Choroid plexus epithelial cell (primary cell): ENCODE data around the gene NAPSA.
"Not testable (repeated sequence)": the region's sequence is repeated elsewhere in the genome, so short reads cannot be mapped to it uniquely, and the experiment has no call there.

Experiments used
- DNase-seq: peaks from one replicate; pipeline ENCODE4 v3.0.0-alpha.2; 2010; ENCODE audit warnings: low read depth
- H3K4me3 ChIP-seq: 2 replicates; pipeline ENCODE4 v1.5.1; 2011; ENCODE audit warnings: low read depth, mild to moderate bottlenecking, control low read depth, low read length, moderate library complexity
- TF ChIP-seq, protein P1 (sequence below): conservative IDR thresholded peaks from 2 replicates; pipeline ENCODE4 v1.5.1; 2011; ENCODE audit warnings: low read depth, mild to moderate bottlenecking, control low read depth, inconsistent platforms, low read length, moderate library complexity

The NAPSA gene

DNA sequence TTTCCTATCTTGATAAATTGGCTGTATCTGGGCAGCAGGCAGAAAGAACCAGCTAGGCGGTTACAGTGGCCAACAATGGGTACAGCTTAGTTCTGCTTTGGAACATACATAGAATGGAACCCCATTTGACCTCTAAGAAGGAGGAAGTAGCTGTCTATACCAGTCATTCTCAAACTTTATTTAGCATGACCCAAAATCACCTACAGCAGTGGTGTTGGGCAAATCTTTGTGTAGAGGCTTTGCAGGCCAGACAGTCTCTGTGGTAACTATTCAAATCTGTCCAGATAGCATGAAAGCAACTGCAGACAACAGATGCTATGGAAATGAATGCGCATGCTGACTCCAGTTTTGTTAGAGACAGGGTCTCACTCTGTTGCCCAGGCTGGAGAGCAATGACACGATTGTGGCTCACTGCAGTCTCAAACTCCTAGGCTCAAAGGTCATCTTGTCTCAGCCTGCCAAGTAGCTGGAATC lies 24.3 kb downstream of the NAPSA start:
- TF ChIP-seq, protein P1, sequence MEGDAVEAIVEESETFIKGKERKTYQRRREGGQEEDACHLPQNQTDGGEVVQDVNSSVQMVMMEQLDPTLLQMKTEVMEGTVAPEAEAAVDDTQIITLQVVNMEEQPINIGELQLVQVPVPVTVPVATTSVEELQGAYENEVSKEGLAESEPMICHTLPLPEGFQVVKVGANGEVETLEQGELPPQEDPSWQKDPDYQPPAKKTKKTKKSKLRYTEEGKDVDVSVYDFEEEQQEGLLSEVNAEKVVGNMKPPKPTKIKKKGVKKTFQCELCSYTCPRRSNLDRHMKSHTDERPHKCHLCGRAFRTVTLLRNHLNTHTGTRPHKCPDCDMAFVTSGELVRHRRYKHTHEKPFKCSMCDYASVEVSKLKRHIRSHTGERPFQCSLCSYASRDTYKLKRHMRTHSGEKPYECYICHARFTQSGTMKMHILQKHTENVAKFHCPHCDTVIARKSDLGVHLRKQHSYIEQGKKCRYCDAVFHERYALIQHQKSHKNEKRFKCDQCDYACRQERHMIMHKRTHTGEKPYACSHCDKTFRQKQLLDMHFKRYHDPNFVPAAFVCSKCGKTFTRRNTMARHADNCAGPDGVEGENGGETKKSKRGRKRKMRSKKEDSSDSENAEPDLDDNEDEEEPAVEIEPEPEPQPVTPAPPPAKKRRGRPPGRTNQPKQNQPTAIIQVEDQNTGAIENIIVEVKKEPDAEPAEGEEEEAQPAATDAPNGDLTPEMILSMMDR, result no peak
- DNase-seq, result no peak
- H3K4me3 ChIP-seq, result no peak overlapping the region

DNA sequence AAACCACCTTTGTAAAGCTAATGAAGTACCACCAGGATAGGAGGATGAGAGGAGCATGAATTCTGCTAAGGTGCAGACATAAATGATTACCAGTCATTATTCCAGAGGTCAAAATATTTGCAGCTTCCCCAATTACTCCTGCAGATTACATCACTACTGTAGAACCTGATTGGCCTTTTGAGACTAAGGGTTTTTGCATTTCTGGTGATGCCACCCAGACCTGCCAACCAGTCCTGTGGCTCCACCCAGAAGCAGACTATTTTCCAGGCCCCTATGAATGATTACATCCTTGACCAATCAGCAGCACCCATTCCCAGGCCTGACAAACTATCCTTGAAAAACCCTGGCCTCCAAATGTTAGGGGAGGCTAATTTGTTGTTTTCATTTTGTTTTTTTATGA lies 25.1 kb downstream of the NAPSA start:
- H3K4me3 ChIP-seq, result no peak overlapping the region
- DNase-seq, result no peak
- TF ChIP-seq, protein P1, result no peak

DNA sequence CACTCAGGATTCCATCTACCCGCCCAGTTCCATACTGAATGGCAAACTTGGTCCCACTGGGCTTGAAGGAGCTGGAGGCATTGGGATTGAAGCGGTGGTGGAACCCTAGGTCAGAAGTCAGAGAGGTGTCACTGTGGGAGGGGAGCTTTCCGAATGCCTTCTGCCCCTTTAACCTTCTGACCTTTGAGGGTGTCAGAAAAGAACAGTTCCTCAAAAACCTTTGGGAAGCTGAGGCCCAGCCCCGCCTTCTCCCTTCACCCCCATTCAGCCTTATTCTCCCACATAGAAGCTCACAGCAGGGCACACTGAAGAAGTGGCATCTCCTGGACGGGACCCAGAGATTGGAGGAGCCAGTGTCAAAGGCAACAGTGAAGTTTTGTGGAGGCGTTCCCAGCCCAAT lies 28.4 kb downstream of the NAPSA start:
- H3K4me3 ChIP-seq, DNase-seq: not testable (repeated sequence)

DNA sequence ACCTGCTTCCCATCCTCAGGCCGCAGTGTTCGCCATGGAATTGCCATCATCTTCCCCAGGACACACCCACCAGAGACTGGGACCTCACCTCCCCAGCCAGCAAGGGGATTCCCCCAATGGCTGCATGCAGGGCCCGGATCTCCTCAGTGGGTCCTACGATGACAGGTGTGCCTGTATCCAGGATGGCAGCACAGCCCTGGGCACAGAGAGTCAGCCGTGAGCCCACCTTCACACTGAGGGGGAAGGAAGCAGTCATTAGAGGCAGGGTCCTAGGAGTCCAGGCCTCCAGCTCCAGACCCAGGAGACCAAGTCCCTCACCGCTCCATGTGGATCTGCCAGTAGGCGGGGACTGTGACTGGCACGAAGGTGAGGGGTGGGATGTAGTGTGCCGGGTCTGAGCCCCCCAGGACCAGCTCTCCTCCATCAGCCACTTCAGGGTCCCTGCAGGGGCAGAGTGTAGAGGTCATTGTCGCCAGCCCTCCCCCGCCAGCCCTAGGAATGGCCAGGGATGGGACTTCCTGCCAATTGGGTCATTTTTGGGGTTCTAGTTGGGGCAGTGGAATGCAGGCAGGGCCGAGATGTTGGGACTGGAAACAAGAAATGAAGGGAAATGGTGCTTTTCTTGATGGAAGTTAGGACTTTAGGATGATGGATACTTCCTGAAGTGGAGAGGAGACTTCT lies 30.6 kb downstream of the NAPSA start:
- H3K4me3 ChIP-seq, result no peak overlapping the region
- DNase-seq, result no peak
- TF ChIP-seq, protein P1, result no peak

DNA sequence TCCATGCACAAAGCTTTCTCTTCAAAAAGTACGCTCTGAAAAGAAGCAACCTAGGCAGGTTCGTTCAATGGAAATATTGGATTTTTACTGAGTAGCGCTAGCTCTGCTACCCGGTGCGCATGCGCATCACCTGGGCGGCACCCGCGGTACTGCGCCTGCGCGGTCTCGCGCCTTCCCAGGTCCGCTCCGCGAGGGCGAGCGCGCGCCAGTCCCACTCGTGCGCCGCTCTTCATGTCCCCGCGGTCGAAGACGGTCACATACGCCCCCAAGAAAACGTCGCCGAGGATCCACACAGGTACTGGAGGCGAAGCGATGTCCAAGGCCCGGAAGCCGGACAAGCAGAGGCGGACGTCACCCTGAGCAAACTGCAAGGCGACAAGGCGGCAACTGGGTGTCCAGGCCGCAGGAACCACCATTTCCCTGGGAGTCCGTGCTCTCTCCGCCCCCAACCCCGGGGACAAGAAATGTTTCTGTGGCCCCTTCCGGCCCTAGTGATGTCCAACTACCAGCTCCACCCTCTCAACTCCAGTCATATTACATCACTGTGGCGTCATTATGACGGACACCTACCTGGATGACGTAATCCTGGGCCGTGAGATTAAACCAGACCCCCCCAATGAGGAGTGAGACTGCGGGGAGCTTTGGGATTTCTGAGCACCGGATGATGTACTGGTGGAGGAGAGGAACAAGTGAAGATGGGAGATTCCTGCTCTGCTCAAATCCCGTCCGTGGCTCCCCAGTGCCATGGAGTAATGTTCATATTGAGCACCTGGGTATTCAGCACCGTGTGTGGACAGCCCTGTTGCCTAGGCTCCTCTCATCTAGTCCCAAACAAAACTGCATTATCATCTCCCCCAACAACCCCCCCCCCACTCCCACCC lies 31.5 kb downstream of the NAPSA start:
- DNase-seq, result no peak
- TF ChIP-seq, protein P1, result no peak
- H3K4me3 ChIP-seq, result peak overlapping the region; percentile 54

DNA sequence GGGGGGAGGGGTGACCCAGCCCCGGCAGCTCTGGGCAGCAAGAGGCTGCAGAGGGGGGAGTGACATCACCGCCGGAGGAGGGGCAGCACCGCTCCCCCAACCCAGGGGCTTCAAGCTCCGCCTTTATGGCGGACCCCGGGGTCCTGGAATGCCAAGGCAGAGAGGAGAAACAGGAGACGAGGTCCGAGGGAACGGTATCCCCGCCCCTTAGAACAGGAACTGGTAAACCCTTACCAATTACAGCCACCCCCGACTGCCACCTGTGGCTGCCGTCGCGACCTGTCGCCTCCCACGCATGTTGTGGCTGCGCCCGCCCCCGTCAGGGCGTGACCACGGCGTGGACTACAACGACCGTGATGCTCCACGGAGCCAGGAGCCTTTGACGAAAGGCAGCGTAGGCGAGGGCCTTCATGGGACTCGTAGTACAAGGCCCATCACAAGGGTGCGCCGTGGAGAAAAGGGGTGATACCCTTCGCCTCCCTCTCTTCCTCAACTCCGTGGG lies 32.2 kb downstream of the NAPSA start:
- DNase-seq, result peak; percentile 82
- H3K4me3 ChIP-seq, result peak overlapping the region; percentile 54
- TF ChIP-seq, protein P1, result peak; percentile 19

DNA sequence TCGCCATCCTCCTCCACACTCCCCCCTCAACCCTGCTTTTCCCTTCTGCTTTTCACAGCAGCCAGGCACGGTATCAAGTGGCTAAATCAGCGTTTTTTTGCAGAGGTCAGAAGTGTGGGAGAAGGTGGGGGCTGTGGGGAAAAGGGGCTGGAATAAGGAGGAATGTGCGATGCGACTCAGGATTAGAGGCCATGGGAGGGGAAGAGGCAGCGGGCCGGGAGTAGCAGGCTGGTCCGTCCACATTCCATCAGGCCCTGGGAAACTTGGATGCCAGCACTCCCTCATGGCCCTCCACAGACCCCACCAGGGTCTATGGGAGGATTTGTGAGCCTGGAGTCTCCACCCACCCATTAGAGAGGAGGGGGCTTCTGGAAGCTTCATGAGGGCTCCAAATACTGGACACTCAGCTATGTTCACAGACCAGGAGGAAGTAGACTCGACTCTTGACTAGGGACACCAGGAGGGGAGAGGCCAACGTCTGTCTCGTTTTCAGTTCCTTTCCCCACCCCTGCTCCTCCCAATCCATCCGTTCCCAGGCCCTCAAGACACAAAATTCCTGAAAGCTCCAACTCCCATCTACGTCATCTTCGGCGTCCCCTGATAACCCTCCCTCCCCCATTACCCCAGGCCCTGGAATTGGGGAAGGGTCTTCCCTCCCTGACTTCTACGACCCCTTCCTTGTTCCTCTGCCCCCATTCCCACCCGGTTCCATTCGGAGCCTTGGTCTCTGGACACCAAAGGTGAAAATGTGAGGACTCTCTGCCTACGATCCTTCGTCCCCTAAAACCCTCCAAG lies 33.0 kb downstream of the NAPSA start:
- TF ChIP-seq, protein P1, result no peak
- no peak overlapping the region for H3K4me3 ChIP-seq
- DNase-seq, result no peak
